ENCODE measurements around the gene OGFRL1. TPM values are rescaled to one million over a fixed set of nuclear protein-coding genes. Genes with fewer than 3 reads are reported as not detected.

The OGFRL1 gene
- total RNA-seq, 2 experiments from 2014 or later: 9.1 TPM

GRCh38 chr6:71254323-71254722 lies 34.3 kb upstream of the OGFRL1 start:
- Histone ChIP-seq H3K9me3 (ENCODE audit: control insufficient read depth in 1 of 2, insufficient read depth in 1 of 2, low read length in 2 of 2) (no peaks in the 10 kb centered on the region), H3K27ac (ENCODE audit: low read depth in 1 of 2, low read length in 2 of 2) (no peak overlapping the region), H3K27me3 (ENCODE audit: control insufficient read depth in 1 of 2, insufficient read depth in 2 of 2, low read length in 2 of 2) (no peaks in the 10 kb centered on the region), H3K4me3 (ENCODE audit: low read length) (no peak overlapping the region), H3K4me1 (ENCODE audit: insufficient read depth, low read length) (no peaks in the 10 kb centered on the region), H3K36me3 (ENCODE audit: insufficient read depth, low read length) (no peaks in the 10 kb centered on the region)
- no peak overlapping the region for H3K27ac Mint-ChIP-seq
- intact Hi-C loops (cut with DNase I, micrococcal nuclease): no loop called here
- POLR2A ChIA-PET: interaction anchor here (0.5 kb wide), 1 partner anchor 511 kb away, joined by 4 read pairs; no protein-coding TSS in a partner anchor
- H3K9me3 Mint-ChIP-seq: no peaks in the 10 kb centered on the region
- H3K4me3 Mint-ChIP-seq: no peak overlapping the region
- peaks cover 8% of the 10 kb centered on the region for H3K27me3 Mint-ChIP-seq
- CTCF ChIA-PET: no interaction called here
- DNase-seq: no peak
- ATAC-seq (ENCODE audit: poor library complexity): no peak
- no peak for TF ChIP-seq CTCF (IDR thresholded peaks at IDR 0.05)
- peaks cover 9% of the 10 kb centered on the region for H3K4me1 Mint-ChIP-seq (ENCODE audit: low read depth)
- no peaks in the 10 kb centered on the region for H3K36me3 Mint-ChIP-seq (ENCODE audit: low read depth)

GRCh38 chr6:71258078-71258866 lies 30.3 kb upstream of the OGFRL1 start:
- no peaks in the 10 kb centered on the region for H3K27me3 ChIP-seq (ENCODE audit: control insufficient read depth in 1 of 2, insufficient read depth in 2 of 2, low read length in 2 of 2)
- H3K27ac ChIP-seq (ENCODE audit: low read depth in 1 of 2, low read length in 2 of 2): no peak overlapping the region
- POLR2A ChIA-PET: interaction anchor here (0.9 kb wide), 1 partner anchor 9 kb away, joined by 4 read pairs; no protein-coding TSS in a partner anchor
- DNase-seq (no peak), ATAC-seq (ENCODE audit: poor library complexity) (no peak)
- peaks cover 8% of the 10 kb centered on the region for H3K27me3 Mint-ChIP-seq
- no peaks in the 10 kb centered on the region for H3K4me1 Mint-ChIP-seq (ENCODE audit: low read depth)
- no peaks in the 10 kb centered on the region for H3K9me3 Mint-ChIP-seq
- no peak overlapping the region for H3K4me3 ChIP-seq (ENCODE audit: low read length)
- no peak overlapping the region for H3K4me3 Mint-ChIP-seq
- intact Hi-C loops (cut with DNase I, micrococcal nuclease): no loop called here
- H3K36me3 Mint-ChIP-seq (ENCODE audit: low read depth): no peaks in the 10 kb centered on the region
- no peaks in the 10 kb centered on the region for H3K36me3 ChIP-seq (ENCODE audit: insufficient read depth, low read length)
- no peaks in the 10 kb centered on the region for H3K9me3 ChIP-seq (ENCODE audit: control insufficient read depth in 1 of 2, insufficient read depth in 1 of 2, low read length in 2 of 2)
- no peak overlapping the region for H3K27ac Mint-ChIP-seq
- H3K4me1 ChIP-seq (ENCODE audit: insufficient read depth, low read length): no peaks in the 10 kb centered on the region
- TF ChIP-seq CTCF (IDR thresholded peaks at IDR 0.05): no peak
- CTCF ChIA-PET: interaction anchor here (0.7 kb wide), 1 partner anchor 184 kb away, joined by 3 read pairs; no protein-coding TSS in a partner anchor

- ChIA-PET CTCF (no interaction called here), POLR2A (no interaction called here)
- Mint-ChIP-seq H3K36me3 (ENCODE audit: low read depth) (no peaks in the 10 kb centered on the region), H3K4me1 (ENCODE audit: low read depth) (no peaks in the 10 kb centered on the region), H3K4me3 (no peak overlapping the region), H3K27ac (no peak overlapping the region), H3K9me3 (no peaks in the 10 kb centered on the region), H3K27me3 (peaks cover 13% of the 10 kb centered on the region)
- no peaks in the 10 kb centered on the region for H3K27me3 ChIP-seq (ENCODE audit: control insufficient read depth in 1 of 2, insufficient read depth in 2 of 2, low read length in 2 of 2)
- DNase-seq (no peak), ATAC-seq (ENCODE audit: poor library complexity) (no peak)
- H3K4me3 ChIP-seq (ENCODE audit: low read length): no peak overlapping the region
- no peaks in the 10 kb centered on the region for H3K9me3 ChIP-seq (ENCODE audit: control insufficient read depth in 1 of 2, insufficient read depth in 1 of 2, low read length in 2 of 2)
- no peak for TF ChIP-seq CTCF (IDR thresholded peaks at IDR 0.05)
- H3K4me1 ChIP-seq (ENCODE audit: insufficient read depth, low read length): no peaks in the 10 kb centered on the region
- H3K36me3 ChIP-seq (ENCODE audit: insufficient read depth, low read length): no peaks in the 10 kb centered on the region
- intact Hi-C loops (cut with DNase I, micrococcal nuclease): no loop called here
- H3K27ac ChIP-seq (ENCODE audit: low read depth in 1 of 2, low read length in 2 of 2): no peak overlapping the region
Observed at GRCh38 chr6:71259888-71260604, 28.6 kb upstream of the OGFRL1 start.

Measured in CD4-positive, alpha-beta T cell (primary cell).